A673 (cell line): ENCODE measurements around the gene C10orf105. TPM values are rescaled to one million over a fixed set of nuclear protein-coding genes. Genes with fewer than 3 reads are reported as not detected.

Source experiments
- BruUV-seq: library from RNA; stranded (reverse); fragments of 400-500 nt; replicated peaks from 2 replicates; lab custom pipeline; 2021; lab: Mats Ljungman, UMichigan
- CTCF ChIA-PET: fragments of 300-600 bp; sonication (Branson Sonifier 250); formaldehyde crosslinking; loops from one replicate; lab custom pipeline; 2022; ENCODE audit warnings: antibody characterized with exemption; lab: Charles Lee
- POLR2A ChIA-PET: fragments of 300-600 bp; sonication (Branson Sonifier 250); formaldehyde crosslinking; loops from one replicate; lab custom pipeline; 2022; ENCODE audit warnings: antibody characterized with exemption; ENCODE audit not compliant: low non-redundant PET; lab: Charles Lee
- DNase-seq: peaks from one replicate; pipeline ENCODE4 v3.0.0-alpha.2; 2015; ENCODE audit warnings: low spot score
- H3K27ac ChIP-seq: fragments of 200-600 bp; sonication (generic); 2 replicates; pipeline ENCODE4 v1.5.1; 2016; ENCODE audit warnings: mixed run types, low read depth, mild to moderate bottlenecking, mixed read lengths, antibody characterized with exemption, low read length; ENCODE audit not compliant: poor library complexity, severe bottlenecking
- H3K27me3 ChIP-seq: fragments of 200-600 bp; sonication (generic); replicated peaks from 2 replicates; pipeline ENCODE4 v1.6.1; 2017; ENCODE audit warnings: mixed run types, low read depth, mild to moderate bottlenecking, mixed read lengths, antibody characterized with exemption, low read length; ENCODE audit not compliant: insufficient read depth, poor library complexity
- H3K36me3 ChIP-seq: fragments of 200-600 bp; sonication (generic); 2 replicates; pipeline ENCODE4 v1.6.1; 2016; ENCODE audit warnings: mixed run types, mild to moderate bottlenecking, mixed read lengths, antibody characterized with exemption, low read length; ENCODE audit not compliant: insufficient read depth, poor library complexity, severe bottlenecking
- H3K4me1 ChIP-seq: fragments of 200-600 bp; sonication (generic); 2 replicates; pipeline ENCODE4 v1.6.1; 2017; ENCODE audit warnings: mixed run types, mild to moderate bottlenecking, mixed read lengths, antibody characterized with exemption, low read length; ENCODE audit not compliant: insufficient read depth, poor library complexity, severe bottlenecking
- H3K4me3 ChIP-seq: fragments of 200-600 bp; sonication (generic); 2 replicates; pipeline ENCODE4 v1.5.1; 2016; ENCODE audit warnings: low read depth, mixed run types, mild to moderate bottlenecking, mixed read lengths, low read length; ENCODE audit not compliant: poor library complexity, severe bottlenecking
- H3K9me3 ChIP-seq: fragments of 200-600 bp; sonication (generic); 2 replicates; pipeline ENCODE4 v1.6.1; 2016; ENCODE audit warnings: mixed run types, low read depth, mild to moderate bottlenecking, mixed read lengths, antibody characterized with exemption, low read length; ENCODE audit not compliant: poor library complexity, severe bottlenecking
- EZH2 ChIP-seq: fragments of 200-600 bp; sonication (generic); IDR thresholded peaks from 2 replicates; pipeline ENCODE4 v1.6.1; 2017; ENCODE audit warnings: borderline replicate concordance, low read depth, mild to moderate bottlenecking, mixed read lengths, antibody characterized with exemption, low read length; ENCODE audit not compliant: poor library complexity, severe bottlenecking
- intact Hi-C: fragments of 100-400 bp; cut with micrococcal nuclease; formaldehyde crosslinking; loops from one replicate; pipeline ENCODE4 v1.10.0; 2022; ENCODE audit not compliant: unreplicated experiment
- total RNA-seq: library from RNA; stranded (reverse); gene quantifications from 2 replicates; pipeline ENCODE4 v1.2.3, GENCODE V29; 2021
- TF ChIP-seq, protein P1 (sequence below): fragments of 300-800, 200-600 bp; sonication (generic); conservative IDR thresholded peaks from 2 replicates; pipeline ENCODE4 v1.5.1; 2017; ENCODE audit warnings: low read depth, mild to moderate bottlenecking, antibody characterized with exemption, low read length, moderate library complexity, mixed read lengths

The C10orf105 gene
- total RNA-seq, 1 experiment from 2014 or later = not detected

GRCh38 chr10:71678057-71678805 is 41.3 kb downstream of the C10orf105 start:
- no peak for TF ChIP-seq EZH2
- TF ChIP-seq, protein P1, sequence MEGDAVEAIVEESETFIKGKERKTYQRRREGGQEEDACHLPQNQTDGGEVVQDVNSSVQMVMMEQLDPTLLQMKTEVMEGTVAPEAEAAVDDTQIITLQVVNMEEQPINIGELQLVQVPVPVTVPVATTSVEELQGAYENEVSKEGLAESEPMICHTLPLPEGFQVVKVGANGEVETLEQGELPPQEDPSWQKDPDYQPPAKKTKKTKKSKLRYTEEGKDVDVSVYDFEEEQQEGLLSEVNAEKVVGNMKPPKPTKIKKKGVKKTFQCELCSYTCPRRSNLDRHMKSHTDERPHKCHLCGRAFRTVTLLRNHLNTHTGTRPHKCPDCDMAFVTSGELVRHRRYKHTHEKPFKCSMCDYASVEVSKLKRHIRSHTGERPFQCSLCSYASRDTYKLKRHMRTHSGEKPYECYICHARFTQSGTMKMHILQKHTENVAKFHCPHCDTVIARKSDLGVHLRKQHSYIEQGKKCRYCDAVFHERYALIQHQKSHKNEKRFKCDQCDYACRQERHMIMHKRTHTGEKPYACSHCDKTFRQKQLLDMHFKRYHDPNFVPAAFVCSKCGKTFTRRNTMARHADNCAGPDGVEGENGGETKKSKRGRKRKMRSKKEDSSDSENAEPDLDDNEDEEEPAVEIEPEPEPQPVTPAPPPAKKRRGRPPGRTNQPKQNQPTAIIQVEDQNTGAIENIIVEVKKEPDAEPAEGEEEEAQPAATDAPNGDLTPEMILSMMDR = no peak
- DNase-seq = no peak

GRCh38 chr10:71677261-71677660 is 42.3 kb downstream of the C10orf105 start:
- TF ChIP-seq, protein P1 = no peak
- no peak for TF ChIP-seq EZH2
- no TSS peak for BruUV-seq
- no peak for DNase-seq
- POLR2A ChIA-PET = no interaction called here
- no peaks in the 10 kb centered on the region for H3K27me3 ChIP-seq
- CTCF ChIA-PET = no interaction called here
- no peaks in the 10 kb centered on the region for H3K9me3 ChIP-seq
- intact Hi-C loops = no loop called here
- no peak overlapping the region for H3K4me3 ChIP-seq
- peaks cover 4% of the 10 kb centered on the region for H3K36me3 ChIP-seq
- H3K27ac ChIP-seq = no peak overlapping the region
- no peaks in the 10 kb centered on the region for H3K4me1 ChIP-seq

More at GRCh38 chr10:71678057-71678805, 41.3 kb downstream of the C10orf105 start:
- intact Hi-C loops = no loop called here
- Histone ChIP-seq H3K4me1 (no peaks in the 10 kb centered on the region), H3K36me3 (peaks cover 4% of the 10 kb centered on the region), H3K27me3 (no peaks in the 10 kb centered on the region), H3K9me3 (no peaks in the 10 kb centered on the region), H3K27ac (no peak overlapping the region), H3K4me3 (no peak overlapping the region)
- ChIA-PET POLR2A (interaction anchor here (0.6 kb wide), 1 partner anchor 359 kb away, joined by 7 read pairs; no protein-coding TSS in a partner anchor), CTCF (no interaction called here)
- no TSS peak for BruUV-seq

- Histone ChIP-seq H3K27ac (no peak overlapping the region), H3K36me3 (peaks cover 4% of the 10 kb centered on the region), H3K4me3 (no peak overlapping the region), H3K27me3 (no peaks in the 10 kb centered on the region), H3K9me3 (no peaks in the 10 kb centered on the region), H3K4me1 (no peaks in the 10 kb centered on the region)
- intact Hi-C loops = no loop called here
- no peak for DNase-seq
- ChIA-PET POLR2A (no interaction called here), CTCF (interaction anchor here (0.7 kb wide), 1 partner anchor 531 kb away, joined by 5 read pairs; no protein-coding TSS in a partner anchor)
- TF ChIP-seq, protein P1 = no peak
- no peak for TF ChIP-seq EZH2
- BruUV-seq = no TSS peak
Measured at GRCh38 chr10:71675295-71675970, 44.1 kb downstream of the C10orf105 start.
